ENCODE data around the gene CNDP1. TPM values are rescaled to one million over a fixed set of nuclear protein-coding genes. Genes with fewer than 3 reads are reported as not detected.

The CNDP1 gene
- polyA plus RNA-seq, 1 experiment: not detected

GRCh38 chr18:74589811-74590210 lies 55.5 kb downstream of the CNDP1 start:
- ChIA-PET POLR2A (no interaction called here), CTCF (interaction anchor here (1.0 kb wide), 1 partner anchor 452 kb away, joined by 3 read pairs; no protein-coding TSS in a partner anchor)
- Histone ChIP-seq H3K4me3 (ENCODE audit: low read depth, low read length) (no peak overlapping the region), H3K9me3 (ENCODE audit: control insufficient read depth, insufficient read depth, low read length) (no peaks in the 10 kb centered on the region), H3K27me3 (ENCODE audit: control insufficient read depth, insufficient read depth, low read length) (peaks cover 3% of the 10 kb centered on the region), H3K27ac (ENCODE audit: low read depth, low read length) (no peak overlapping the region)
- TF ChIP-seq CTCF (IDR thresholded peaks at IDR 0.05; ENCODE audit: low read depth, low read length): no peak
- DNase-seq (ENCODE audit: low read depth, low spot score): no peak

- Histone ChIP-seq H3K27me3 (ENCODE audit: control insufficient read depth, insufficient read depth, low read length) (no peaks in the 10 kb centered on the region), H3K4me3 (ENCODE audit: low read depth, low read length) (no peak overlapping the region), H3K27ac (ENCODE audit: low read depth, low read length) (no peak overlapping the region), H3K9me3 (ENCODE audit: control insufficient read depth, insufficient read depth, low read length) (no peaks in the 10 kb centered on the region)
- no peak for TF ChIP-seq CTCF (IDR thresholded peaks at IDR 0.05; ENCODE audit: low read depth, low read length)
- CTCF ChIA-PET: interaction anchor here (0.6 kb wide), 1 partner anchor 347 kb away, joined by 3 read pairs; no protein-coding TSS in a partner anchor
- DNase-seq (ENCODE audit: low read depth, low spot score): no peak
- POLR2A ChIA-PET: no interaction called here
Observed at GRCh38 chr18:74590671-74591070, 56.4 kb downstream of the CNDP1 start.

GRCh38 chr18:74595431-74595830 lies 61.1 kb downstream of the CNDP1 start:
- no peak for DNase-seq (ENCODE audit: low read depth, low spot score)
- H3K9me3 ChIP-seq (ENCODE audit: control insufficient read depth, insufficient read depth, low read length): peaks cover 2% of the 10 kb centered on the region; the same call in 1 of the 2 replicates
- POLR2A ChIA-PET: no interaction called here
- H3K27ac ChIP-seq (ENCODE audit: low read depth, low read length): no peak overlapping the region
- CTCF ChIA-PET: interaction anchor here (0.6 kb wide), 1 partner anchor 44 kb away, joined by 3 read pairs; no protein-coding TSS in a partner anchor
- no peaks in the 10 kb centered on the region for H3K27me3 ChIP-seq (ENCODE audit: control insufficient read depth, insufficient read depth, low read length)
- H3K4me3 ChIP-seq (ENCODE audit: low read depth, low read length): no peak overlapping the region
- no peak for TF ChIP-seq CTCF (IDR thresholded peaks at IDR 0.05; ENCODE audit: low read depth, low read length)

- TF ChIP-seq CTCF (IDR thresholded peaks at IDR 0.05; ENCODE audit: low read depth, low read length): no peak
- Histone ChIP-seq H3K27ac (ENCODE audit: low read depth, low read length) (peak overlapping the region; percentile 92), H3K4me3 (ENCODE audit: low read depth, low read length) (peak overlapping the region; percentile 91), H3K9me3 (ENCODE audit: control insufficient read depth, insufficient read depth, low read length) (peaks cover 2% of the 10 kb centered on the region; the same call in 1 of the 2 replicates), H3K27me3 (ENCODE audit: control insufficient read depth, insufficient read depth, low read length) (no peaks in the 10 kb centered on the region)
- CTCF ChIA-PET: interaction anchor here (0.8 to 1.0 kb wide), 2 partner anchors 45 to 56 kb away, joined by 3 read pairs; no protein-coding TSS in a partner anchor
- POLR2A ChIA-PET: interaction anchor here (1.3 kb wide), 1 partner anchor 13 kb away, joined by 4 read pairs; no protein-coding TSS in a partner anchor
- no peak for DNase-seq (ENCODE audit: low read depth, low spot score)
Observed at GRCh38 chr18:74597034-74597661, 62.8 kb downstream of the CNDP1 start.

GRCh38 chr18:74597662-74598349 lies 63.5 kb downstream of the CNDP1 start, which contains the start of gene ZNF407:
TSS of gene ZNF407 (plus strand) at chr18:74597870. CDS start at chr18:74631020, 33,150 bp downstream.
- Histone ChIP-seq H3K27ac (ENCODE audit: low read depth, low read length) (peak within 1 kb of the TSS; percentile 92), H3K9me3 (ENCODE audit: control insufficient read depth, insufficient read depth, low read length) (peaks cover 2% of the 10 kb centered on the region; the same call in 1 of the 2 replicates), H3K27me3 (ENCODE audit: control insufficient read depth, insufficient read depth, low read length) (no peaks in the 10 kb centered on the region), H3K4me3 (ENCODE audit: low read depth, low read length) (peak within 1 kb of the TSS; percentile 91)
- POLR2A ChIA-PET: interaction anchor here (0.6 to 1.3 kb wide), 2 partner anchors 12 to 32 kb away, joined by 4 to 8 read pairs; no protein-coding TSS in a partner anchor
- CTCF ChIA-PET: interaction anchor here (1.0 kb wide), 1 partner anchor 55 kb away, joined by 3 read pairs; no protein-coding TSS in a partner anchor
- TF ChIP-seq CTCF (IDR thresholded peaks at IDR 0.05; ENCODE audit: low read depth, low read length): no peak
- DNase-seq (ENCODE audit: low read depth, low spot score): peak; percentile 72
